Testis (tissue), 2 donors: ENCODE results near the gene MOB1A.

ENCODE experiments used
- CTCF ChIP-seq, 3 experiments: fragments of 450-650 bp in 2 of 3; fragments of 200-600 bp in 1 of 3; sonication (generic) in 1 of 3; IDR thresholded peaks; one replicate each; pipeline ENCODE4 v1.5.1; 2016 to 2019; ENCODE audit warnings: antibody characterized with exemption in 3 of 3, mild to moderate bottlenecking in 2 of 3, moderate library complexity in 1 of 3
- POLR2A ChIP-seq: fragments of 450-650 bp; IDR thresholded peaks from one replicate; pipeline ENCODE4 v1.6.1; 2017; ENCODE audit warnings: antibody characterized with exemption, mild to moderate bottlenecking, moderate library complexity

DNA sequence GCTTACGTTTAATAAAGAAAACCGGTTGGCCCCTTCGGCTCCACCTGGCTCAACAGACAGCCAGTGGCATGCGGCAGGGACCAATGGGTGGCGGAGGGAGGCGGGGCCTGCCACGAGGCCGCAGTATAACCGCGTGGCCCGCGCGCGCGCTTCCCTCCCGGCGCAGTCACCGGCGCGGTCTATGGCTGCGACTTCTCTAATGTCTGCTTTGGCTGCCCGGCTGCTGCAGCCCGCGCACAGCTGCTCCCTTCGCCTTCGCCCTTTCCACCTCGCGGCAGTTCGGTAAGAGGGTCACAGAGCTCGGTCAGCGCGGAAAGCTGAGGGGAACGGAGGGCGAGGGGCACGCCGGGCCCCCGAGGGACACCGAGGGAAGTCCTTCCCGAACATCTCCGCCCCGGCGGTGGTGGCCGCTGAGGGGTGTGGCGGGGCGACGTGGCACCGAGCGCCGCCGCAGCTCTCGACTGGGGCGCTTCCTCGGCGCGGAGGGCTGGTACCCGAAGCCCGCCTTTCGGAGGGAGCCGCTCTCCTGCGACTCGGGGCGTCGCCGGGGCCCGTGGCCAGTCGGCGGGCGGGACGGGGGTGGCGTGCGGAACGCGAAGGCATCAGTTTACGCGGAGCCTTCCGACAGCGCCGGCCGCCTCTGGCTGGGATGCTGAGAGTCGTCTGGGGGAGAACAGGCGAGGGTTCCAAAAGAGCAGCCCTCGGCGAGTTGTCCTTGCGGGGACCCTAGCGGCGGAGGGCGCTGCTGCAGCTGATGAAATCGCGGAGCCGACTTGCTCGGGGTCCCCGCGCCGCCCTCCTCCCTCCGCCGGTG is 20.0 kb upstream of the MOB1A start, which contains the start of gene MTHFD2:
- TF ChIP-seq CTCF (IDR thresholded peaks at IDR 0.05) (peak; percentile 66 to 78 (median 74)), POLR2A (no peak)
